Chondrocyte (in vitro differentiated cells): ENCODE data around the gene FXYD2. TPM values are rescaled to one million over a fixed set of nuclear protein-coding genes. Genes with fewer than 3 reads are reported as not detected.

ENCODE experiments used
- DNase-seq: peaks from one replicate; pipeline ENCODE4 v3.0.0; 2021; ENCODE audit warnings: mixed read lengths, low spot score
- H3K27ac Mint-ChIP-seq: one replicate; pipeline ENCODE4 v1.8.0; 2021; ENCODE audit warnings: mild to moderate bottlenecking, moderate library complexity, mixed read lengths; ENCODE audit not compliant: unreplicated experiment
- H3K27me3 Mint-ChIP-seq: 2 replicates; pipeline ENCODE4 v1.8.0; 2021; ENCODE audit warnings: low read depth, mixed read lengths
- H3K36me3 Mint-ChIP-seq: 2 replicates; pipeline ENCODE4 v1.8.0; 2021; ENCODE audit warnings: low read depth, mixed read lengths
- H3K4me1 Mint-ChIP-seq: 2 replicates; pipeline ENCODE4 v1.8.0; 2021; ENCODE audit warnings: low read depth, mild to moderate bottlenecking, mixed read lengths
- H3K4me3 Mint-ChIP-seq: one replicate; pipeline ENCODE4 v1.8.0; 2021; ENCODE audit warnings: mild to moderate bottlenecking, moderate library complexity, mixed read lengths; ENCODE audit not compliant: unreplicated experiment
- H3K9me3 Mint-ChIP-seq: 2 replicates; pipeline ENCODE4 v1.8.0; 2021; ENCODE audit warnings: low read depth, mixed read lengths
- total RNA-seq: library from RNA; stranded (reverse); gene quantifications from 3 replicates; pipeline ENCODE4 v1.2.1, GENCODE V29; 2021
- TF ChIP-seq, protein P1 (sequence below): fragments of 200-600 bp; sonication (generic); IDR thresholded peaks from 2 replicates; pipeline ENCODE4 v1.5.0; 2021; ENCODE audit warnings: antibody characterized with exemption, mild to moderate bottlenecking, moderate library complexity

FXYD2 gene
- total RNA-seq, 1 donor from 2014 or later: not detected

GRCh38 chr11:117851106-117851505 lies 26.6 kb upstream of the FXYD2 start:
- TF ChIP-seq, protein P1, sequence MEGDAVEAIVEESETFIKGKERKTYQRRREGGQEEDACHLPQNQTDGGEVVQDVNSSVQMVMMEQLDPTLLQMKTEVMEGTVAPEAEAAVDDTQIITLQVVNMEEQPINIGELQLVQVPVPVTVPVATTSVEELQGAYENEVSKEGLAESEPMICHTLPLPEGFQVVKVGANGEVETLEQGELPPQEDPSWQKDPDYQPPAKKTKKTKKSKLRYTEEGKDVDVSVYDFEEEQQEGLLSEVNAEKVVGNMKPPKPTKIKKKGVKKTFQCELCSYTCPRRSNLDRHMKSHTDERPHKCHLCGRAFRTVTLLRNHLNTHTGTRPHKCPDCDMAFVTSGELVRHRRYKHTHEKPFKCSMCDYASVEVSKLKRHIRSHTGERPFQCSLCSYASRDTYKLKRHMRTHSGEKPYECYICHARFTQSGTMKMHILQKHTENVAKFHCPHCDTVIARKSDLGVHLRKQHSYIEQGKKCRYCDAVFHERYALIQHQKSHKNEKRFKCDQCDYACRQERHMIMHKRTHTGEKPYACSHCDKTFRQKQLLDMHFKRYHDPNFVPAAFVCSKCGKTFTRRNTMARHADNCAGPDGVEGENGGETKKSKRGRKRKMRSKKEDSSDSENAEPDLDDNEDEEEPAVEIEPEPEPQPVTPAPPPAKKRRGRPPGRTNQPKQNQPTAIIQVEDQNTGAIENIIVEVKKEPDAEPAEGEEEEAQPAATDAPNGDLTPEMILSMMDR: no peak
- DNase-seq: no peak
- peaks cover 6% of the 10 kb centered on the region for H3K4me1 Mint-ChIP-seq

GRCh38 chr11:117849781-117850414 lies 25.4 kb upstream of the FXYD2 start:
- TF ChIP-seq, protein P1: no peak
- Mint-ChIP-seq H3K27me3 (no peaks in the 10 kb centered on the region), H3K27ac (no peak overlapping the region), H3K4me1 (peaks cover 6% of the 10 kb centered on the region), H3K36me3 (peaks cover 3% of the 10 kb centered on the region), H3K9me3 (peaks cover 14% of the 10 kb centered on the region), H3K4me3 (no peak overlapping the region)
- DNase-seq: no peak

More at GRCh38 chr11:117851106-117851505, 26.6 kb upstream of the FXYD2 start:
- Mint-ChIP-seq H3K9me3 (peaks cover 14% of the 10 kb centered on the region), H3K36me3 (peaks cover 3% of the 10 kb centered on the region), H3K27ac (no peak overlapping the region), H3K27me3 (no peaks in the 10 kb centered on the region), H3K4me3 (no peak overlapping the region)

DNA sequence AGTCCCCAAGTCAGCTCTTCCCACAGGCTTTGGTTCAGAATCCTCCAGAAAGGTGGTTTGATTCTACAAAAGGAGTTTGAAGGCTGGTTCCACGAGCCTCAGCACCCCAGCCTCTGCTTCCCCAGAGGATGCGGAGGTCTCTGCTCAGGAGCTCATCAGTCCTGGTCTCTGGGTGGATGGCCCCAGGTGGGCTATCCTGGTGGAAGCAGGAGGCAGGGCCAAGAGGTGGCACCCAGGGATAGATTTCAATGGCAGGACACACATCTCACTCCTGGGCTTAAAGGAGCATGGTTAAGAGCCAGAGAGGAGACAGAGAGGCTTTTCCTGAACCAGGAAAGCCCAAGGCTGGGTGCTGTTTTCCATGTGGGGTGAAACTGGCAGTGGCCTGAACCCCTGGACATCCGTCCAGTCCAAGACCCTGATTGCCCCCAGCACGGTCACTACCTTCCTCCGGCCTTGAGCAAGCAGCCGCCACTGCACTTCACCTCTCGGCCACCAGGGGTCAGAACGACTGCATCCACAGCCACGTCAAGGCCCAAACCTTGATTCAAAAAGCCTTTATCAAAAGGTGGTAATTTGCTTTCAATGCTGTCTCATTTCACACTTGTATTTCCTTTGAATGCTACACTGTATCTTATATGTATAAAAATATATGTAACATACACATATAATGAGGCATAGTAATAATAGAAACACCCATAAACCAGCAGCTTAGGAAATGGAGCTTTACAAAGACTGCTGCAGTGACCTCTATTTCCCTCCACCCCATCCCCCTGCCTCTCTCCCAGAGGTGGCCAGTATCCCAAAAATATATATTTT lies 19.3 kb upstream of the FXYD2 start:
- H3K4me3 Mint-ChIP-seq: no peak overlapping the region
- H3K9me3 Mint-ChIP-seq: no peaks in the 10 kb centered on the region
- no peaks in the 10 kb centered on the region for H3K36me3 Mint-ChIP-seq
- TF ChIP-seq, protein P1: peak; percentile 98
- no peak for DNase-seq
- H3K27me3 Mint-ChIP-seq: peaks cover 3% of the 10 kb centered on the region
- H3K27ac Mint-ChIP-seq: no peak overlapping the region
- H3K4me1 Mint-ChIP-seq: no peaks in the 10 kb centered on the region

DNA sequence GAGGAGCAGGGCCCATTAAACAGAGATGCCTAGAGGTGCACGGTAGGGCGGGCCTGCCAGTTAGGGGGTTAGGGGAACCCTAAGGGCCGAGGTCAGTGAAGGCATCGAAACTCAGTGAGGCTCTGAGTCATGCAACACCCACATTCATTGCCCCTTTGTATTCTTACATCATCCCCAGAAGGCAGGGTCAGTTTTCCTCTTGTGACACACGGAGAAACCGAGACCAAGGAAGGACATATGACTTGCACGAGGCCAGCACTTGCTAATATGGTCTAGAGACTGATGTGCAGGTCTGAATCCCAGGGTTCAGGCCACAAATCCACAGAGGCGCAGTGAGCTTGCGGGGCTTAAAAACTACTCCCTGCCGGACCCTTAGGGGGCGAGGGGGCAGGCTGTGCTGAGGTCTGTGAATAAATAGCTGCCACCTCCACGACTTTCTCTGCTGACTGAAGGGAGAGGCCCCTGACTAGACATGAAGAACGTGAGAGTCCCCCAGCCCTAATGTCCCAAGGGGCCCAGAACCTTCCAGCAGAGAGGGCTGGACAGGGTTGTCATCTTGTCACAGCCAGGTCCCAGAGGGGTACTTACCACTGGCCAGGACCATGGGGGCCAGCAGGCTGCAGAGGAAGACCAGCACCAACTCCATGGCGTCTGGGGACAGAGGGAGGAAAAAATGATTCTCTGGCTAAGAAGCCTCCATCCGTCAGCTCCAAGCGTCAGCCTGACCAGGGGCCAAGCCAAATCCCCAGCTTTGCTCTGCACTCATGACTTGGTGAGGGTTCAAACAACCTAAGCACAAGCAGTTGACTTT lies 17.8 kb upstream of the FXYD2 start:
- Mint-ChIP-seq H3K27me3 (peaks cover 7% of the 10 kb centered on the region), H3K36me3 (no peaks in the 10 kb centered on the region), H3K4me3 (no peak overlapping the region), H3K4me1 (no peaks in the 10 kb centered on the region), H3K9me3 (no peaks in the 10 kb centered on the region), H3K27ac (no peak overlapping the region)
- DNase-seq: no peak
- TF ChIP-seq, protein P1: no peak

DNA sequence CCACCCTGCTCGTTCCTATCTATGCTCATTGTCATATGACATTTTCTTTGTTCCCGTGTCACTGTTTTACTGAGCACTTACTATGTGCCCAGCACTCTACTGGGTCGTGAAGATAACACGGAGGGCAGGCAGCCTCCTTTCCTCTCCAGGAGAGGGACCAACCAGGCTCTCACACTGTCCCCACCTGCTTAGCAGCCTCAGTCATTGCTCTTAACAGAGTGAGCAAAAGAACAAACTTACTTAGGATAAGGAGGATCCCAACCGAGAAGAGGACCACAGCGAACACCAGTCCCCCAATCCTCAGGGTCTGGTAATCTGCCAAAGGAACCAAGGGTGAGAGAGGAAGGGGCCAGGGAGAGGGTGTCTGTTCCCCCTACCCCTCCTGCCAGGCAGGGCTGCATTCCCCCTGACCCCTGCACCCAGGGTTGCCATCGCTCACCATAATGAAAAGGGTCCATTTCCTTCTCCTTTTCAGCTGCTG lies 17.0 kb upstream of the FXYD2 start:
- no peaks in the 10 kb centered on the region for H3K36me3 Mint-ChIP-seq
- DNase-seq: no peak
- TF ChIP-seq, protein P1: no peak
- H3K4me1 Mint-ChIP-seq: no peaks in the 10 kb centered on the region
- peaks cover 9% of the 10 kb centered on the region for H3K27me3 Mint-ChIP-seq
- H3K27ac Mint-ChIP-seq: no peak overlapping the region
- H3K9me3 Mint-ChIP-seq: no peaks in the 10 kb centered on the region
- no peak overlapping the region for H3K4me3 Mint-ChIP-seq
